Panc1 (cell line): ENCODE measurements around the gene SI.

Experiments
- SIN3A ChIP-seq: IDR thresholded peaks from 2 replicates; pipeline ENCODE4 v1.6.1; 2012; ENCODE audit warnings: low read depth, mild to moderate bottlenecking, low read length, moderate library complexity, borderline replicate concordance; ENCODE audit not compliant: insufficient read depth
- TF ChIP-seq, protein P1 (sequence below): fragments of 450-650 bp; IDR thresholded peaks from 2 replicates; pipeline ENCODE4 v1.5.1; 2017; ENCODE audit warnings: mild to moderate bottlenecking
- TF ChIP-seq, protein P2 (sequence below), 2 experiments: IDR thresholded peaks; 2 replicates each; pipeline ENCODE4 v1.6.1; 2011 to 2012; ENCODE audit warnings: low read depth in 2 of 2, control low read depth in 1 of 2, low read length in 1 of 2, mild to moderate bottlenecking in 1 of 2, moderate library complexity in 1 of 2; ENCODE audit not compliant: insufficient read depth in 1 of 2

DNA sequence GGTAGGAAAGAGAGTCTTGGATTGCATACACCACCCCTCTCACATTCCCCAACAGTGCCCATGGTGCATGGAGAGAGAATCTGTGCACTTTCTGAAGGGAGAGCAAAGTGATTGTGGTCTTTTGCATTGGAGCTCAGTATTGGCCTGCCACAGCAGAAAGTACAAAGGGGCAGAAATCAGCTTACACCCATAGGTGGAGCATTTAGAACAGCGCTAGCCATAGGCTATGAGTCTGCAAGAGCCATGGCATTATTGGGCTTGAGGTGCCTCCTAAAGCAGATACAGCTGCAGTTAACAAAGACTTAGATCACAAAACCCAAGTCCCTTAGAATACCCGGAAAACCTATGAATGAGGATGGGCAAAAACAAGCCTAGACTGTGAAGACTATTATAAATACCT is 21.8 kb downstream of the SI start:
- TF ChIP-seq, protein P1, sequence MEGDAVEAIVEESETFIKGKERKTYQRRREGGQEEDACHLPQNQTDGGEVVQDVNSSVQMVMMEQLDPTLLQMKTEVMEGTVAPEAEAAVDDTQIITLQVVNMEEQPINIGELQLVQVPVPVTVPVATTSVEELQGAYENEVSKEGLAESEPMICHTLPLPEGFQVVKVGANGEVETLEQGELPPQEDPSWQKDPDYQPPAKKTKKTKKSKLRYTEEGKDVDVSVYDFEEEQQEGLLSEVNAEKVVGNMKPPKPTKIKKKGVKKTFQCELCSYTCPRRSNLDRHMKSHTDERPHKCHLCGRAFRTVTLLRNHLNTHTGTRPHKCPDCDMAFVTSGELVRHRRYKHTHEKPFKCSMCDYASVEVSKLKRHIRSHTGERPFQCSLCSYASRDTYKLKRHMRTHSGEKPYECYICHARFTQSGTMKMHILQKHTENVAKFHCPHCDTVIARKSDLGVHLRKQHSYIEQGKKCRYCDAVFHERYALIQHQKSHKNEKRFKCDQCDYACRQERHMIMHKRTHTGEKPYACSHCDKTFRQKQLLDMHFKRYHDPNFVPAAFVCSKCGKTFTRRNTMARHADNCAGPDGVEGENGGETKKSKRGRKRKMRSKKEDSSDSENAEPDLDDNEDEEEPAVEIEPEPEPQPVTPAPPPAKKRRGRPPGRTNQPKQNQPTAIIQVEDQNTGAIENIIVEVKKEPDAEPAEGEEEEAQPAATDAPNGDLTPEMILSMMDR: no peak
- TF ChIP-seq, protein P2, sequence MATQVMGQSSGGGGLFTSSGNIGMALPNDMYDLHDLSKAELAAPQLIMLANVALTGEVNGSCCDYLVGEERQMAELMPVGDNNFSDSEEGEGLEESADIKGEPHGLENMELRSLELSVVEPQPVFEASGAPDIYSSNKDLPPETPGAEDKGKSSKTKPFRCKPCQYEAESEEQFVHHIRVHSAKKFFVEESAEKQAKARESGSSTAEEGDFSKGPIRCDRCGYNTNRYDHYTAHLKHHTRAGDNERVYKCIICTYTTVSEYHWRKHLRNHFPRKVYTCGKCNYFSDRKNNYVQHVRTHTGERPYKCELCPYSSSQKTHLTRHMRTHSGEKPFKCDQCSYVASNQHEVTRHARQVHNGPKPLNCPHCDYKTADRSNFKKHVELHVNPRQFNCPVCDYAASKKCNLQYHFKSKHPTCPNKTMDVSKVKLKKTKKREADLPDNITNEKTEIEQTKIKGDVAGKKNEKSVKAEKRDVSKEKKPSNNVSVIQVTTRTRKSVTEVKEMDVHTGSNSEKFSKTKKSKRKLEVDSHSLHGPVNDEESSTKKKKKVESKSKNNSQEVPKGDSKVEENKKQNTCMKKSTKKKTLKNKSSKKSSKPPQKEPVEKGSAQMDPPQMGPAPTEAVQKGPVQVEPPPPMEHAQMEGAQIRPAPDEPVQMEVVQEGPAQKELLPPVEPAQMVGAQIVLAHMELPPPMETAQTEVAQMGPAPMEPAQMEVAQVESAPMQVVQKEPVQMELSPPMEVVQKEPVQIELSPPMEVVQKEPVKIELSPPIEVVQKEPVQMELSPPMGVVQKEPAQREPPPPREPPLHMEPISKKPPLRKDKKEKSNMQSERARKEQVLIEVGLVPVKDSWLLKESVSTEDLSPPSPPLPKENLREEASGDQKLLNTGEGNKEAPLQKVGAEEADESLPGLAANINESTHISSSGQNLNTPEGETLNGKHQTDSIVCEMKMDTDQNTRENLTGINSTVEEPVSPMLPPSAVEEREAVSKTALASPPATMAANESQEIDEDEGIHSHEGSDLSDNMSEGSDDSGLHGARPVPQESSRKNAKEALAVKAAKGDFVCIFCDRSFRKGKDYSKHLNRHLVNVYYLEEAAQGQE (IDR thresholded peaks at IDR 0.05; ENCODE audit: insufficient read depth in 1 of 2, low read depth in 2 of 2, low read length in 1 of 2): no peak
- no peak for TF ChIP-seq SIN3A
